ENCODE data around the gene IPCEF1.

DNA sequence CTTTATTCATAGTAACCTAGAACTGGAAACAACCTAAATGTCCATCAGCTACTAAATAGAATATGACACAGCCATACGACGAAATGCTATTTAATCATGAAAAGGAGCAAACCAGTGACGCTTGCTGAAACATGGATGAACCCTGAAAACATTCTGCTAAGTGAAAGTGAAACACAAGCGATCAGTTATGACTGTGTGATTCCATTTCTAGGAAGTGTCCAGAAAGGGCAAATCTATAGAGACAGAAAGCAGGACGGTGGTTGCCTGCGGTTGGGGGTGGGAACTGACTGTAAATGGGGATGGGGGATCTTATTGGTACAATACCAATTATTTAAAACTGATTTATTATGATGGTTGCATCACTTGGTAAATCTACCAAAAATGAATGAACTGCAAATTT is 126.8 kb downstream of the IPCEF1 start:
- TF ChIP-seq, protein P1, sequence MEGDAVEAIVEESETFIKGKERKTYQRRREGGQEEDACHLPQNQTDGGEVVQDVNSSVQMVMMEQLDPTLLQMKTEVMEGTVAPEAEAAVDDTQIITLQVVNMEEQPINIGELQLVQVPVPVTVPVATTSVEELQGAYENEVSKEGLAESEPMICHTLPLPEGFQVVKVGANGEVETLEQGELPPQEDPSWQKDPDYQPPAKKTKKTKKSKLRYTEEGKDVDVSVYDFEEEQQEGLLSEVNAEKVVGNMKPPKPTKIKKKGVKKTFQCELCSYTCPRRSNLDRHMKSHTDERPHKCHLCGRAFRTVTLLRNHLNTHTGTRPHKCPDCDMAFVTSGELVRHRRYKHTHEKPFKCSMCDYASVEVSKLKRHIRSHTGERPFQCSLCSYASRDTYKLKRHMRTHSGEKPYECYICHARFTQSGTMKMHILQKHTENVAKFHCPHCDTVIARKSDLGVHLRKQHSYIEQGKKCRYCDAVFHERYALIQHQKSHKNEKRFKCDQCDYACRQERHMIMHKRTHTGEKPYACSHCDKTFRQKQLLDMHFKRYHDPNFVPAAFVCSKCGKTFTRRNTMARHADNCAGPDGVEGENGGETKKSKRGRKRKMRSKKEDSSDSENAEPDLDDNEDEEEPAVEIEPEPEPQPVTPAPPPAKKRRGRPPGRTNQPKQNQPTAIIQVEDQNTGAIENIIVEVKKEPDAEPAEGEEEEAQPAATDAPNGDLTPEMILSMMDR (IDR thresholded peaks at IDR 0.05): no peak
- TF ChIP-seq POLR2A (IDR thresholded peaks at IDR 0.05) (no peak), EP300 (IDR thresholded peaks at IDR 0.05) (no peak)

All from tibial nerve (tissue), 4 donors.